ENCODE results near the gene UBE2J1.
A peak's percentile ranks its signal among the peaks of the same experiment; 100 is the strongest.

Gene UBE2J1

GRCh38 chr6:89323511-89323971 is 29.0 kb downstream of the UBE2J1 start:
- no peak overlapping the region for H3K4me2 ChIP-seq (ENCODE audit: low read length)
- H2BK120ac ChIP-seq (ENCODE audit: low read depth, low read length), result no peak overlapping the region
- no peak overlapping the region for H4K5ac ChIP-seq (ENCODE audit: low read length)
- no peaks in the 10 kb centered on the region for H3K4me1 ChIP-seq (ENCODE audit: control insufficient read depth, low read depth, low read length)
- no peak overlapping the region for H3K27ac ChIP-seq (ENCODE audit: low read depth, low read length)
- H4K8ac ChIP-seq (ENCODE audit: low read depth, low read length), result no peak overlapping the region
- no peaks in the 10 kb centered on the region for H3K27me3 ChIP-seq (ENCODE audit: insufficient read depth, low read length, poor library complexity)
- H3K4me3 ChIP-seq (ENCODE audit: low read length), result no peak overlapping the region
- no peak overlapping the region for H3K23ac ChIP-seq (ENCODE audit: low read length)
- no peak overlapping the region for H2BK15ac ChIP-seq (replicated peaks; ENCODE audit: low read depth)
- no peak for DNase-seq
- H2AK5ac ChIP-seq (ENCODE audit: low read length), result no peak overlapping the region
- H3K79me2 ChIP-seq (ENCODE audit: control insufficient read depth, insufficient read depth, low read length), result no peaks in the 10 kb centered on the region
- no peak overlapping the region for H3K18ac ChIP-seq (ENCODE audit: low read length)
- no peak overlapping the region for H3K4ac ChIP-seq (ENCODE audit: low read depth, low read length)
- WGBS (ENCODE audit: extremely low coverage, insufficient coverage, low lambda C conversion rate), result no CpG with 5 or more reads among the region's 3 CpGs
- no peak overlapping the region for H3K9ac ChIP-seq (ENCODE audit: low read length)
- H2BK5ac ChIP-seq (ENCODE audit: low read length), result no peak overlapping the region
- H3K56ac ChIP-seq (ENCODE audit: low read length), result no peak overlapping the region
- no peaks in the 10 kb centered on the region for H3K36me3 ChIP-seq (ENCODE audit: control insufficient read depth, insufficient read depth, low read length)
- H3K79me1 ChIP-seq (ENCODE audit: low read length), result no peaks in the 10 kb centered on the region

- no peaks in the 10 kb centered on the region for H3K79me1 ChIP-seq (ENCODE audit: low read length)
- H4K8ac ChIP-seq (ENCODE audit: low read depth, low read length), result no peak overlapping the region
- no peak overlapping the region for H3K18ac ChIP-seq (ENCODE audit: low read length)
- no peak overlapping the region for H4K5ac ChIP-seq (ENCODE audit: low read length)
- H2BK120ac ChIP-seq (ENCODE audit: low read depth, low read length), result no peak overlapping the region
- H2AK5ac ChIP-seq (ENCODE audit: low read length), result no peak overlapping the region
- H2BK5ac ChIP-seq (ENCODE audit: low read length), result no peak overlapping the region
- H3K27me3 ChIP-seq (ENCODE audit: insufficient read depth, low read length, poor library complexity), result no peaks in the 10 kb centered on the region
- H3K56ac ChIP-seq (ENCODE audit: low read length), result no peak overlapping the region
- H3K4ac ChIP-seq (ENCODE audit: low read depth, low read length), result no peak overlapping the region
- no peak overlapping the region for H3K23ac ChIP-seq (ENCODE audit: low read length)
- no peak overlapping the region for H2BK15ac ChIP-seq (replicated peaks; ENCODE audit: low read depth)
- DNase-seq, result no peak
- no peaks in the 10 kb centered on the region for H3K4me1 ChIP-seq (ENCODE audit: control insufficient read depth, low read depth, low read length)
- no peak overlapping the region for H3K4me3 ChIP-seq (ENCODE audit: low read length)
- H3K4me2 ChIP-seq (ENCODE audit: low read length), result no peak overlapping the region
- no peaks in the 10 kb centered on the region for H3K36me3 ChIP-seq (ENCODE audit: control insufficient read depth, insufficient read depth, low read length)
- H3K27ac ChIP-seq (ENCODE audit: low read depth, low read length), result no peak overlapping the region
- no peaks in the 10 kb centered on the region for H3K79me2 ChIP-seq (ENCODE audit: control insufficient read depth, insufficient read depth, low read length)
- no CpG with 5 or more reads among the region's 9 CpGs for WGBS (ENCODE audit: extremely low coverage, insufficient coverage, low lambda C conversion rate)
- no peak overlapping the region for H3K9ac ChIP-seq (ENCODE audit: low read length)
Observed at GRCh38 chr6:89321131-89321970, 31.2 kb downstream of the UBE2J1 start.

- no peaks in the 10 kb centered on the region for H3K4me1 ChIP-seq (ENCODE audit: control insufficient read depth, low read depth, low read length)
- no peak overlapping the region for H2BK120ac ChIP-seq (ENCODE audit: low read depth, low read length)
Observed at GRCh38 chr6:89320012-89320559, 32.4 kb downstream of the UBE2J1 start.

DNA sequence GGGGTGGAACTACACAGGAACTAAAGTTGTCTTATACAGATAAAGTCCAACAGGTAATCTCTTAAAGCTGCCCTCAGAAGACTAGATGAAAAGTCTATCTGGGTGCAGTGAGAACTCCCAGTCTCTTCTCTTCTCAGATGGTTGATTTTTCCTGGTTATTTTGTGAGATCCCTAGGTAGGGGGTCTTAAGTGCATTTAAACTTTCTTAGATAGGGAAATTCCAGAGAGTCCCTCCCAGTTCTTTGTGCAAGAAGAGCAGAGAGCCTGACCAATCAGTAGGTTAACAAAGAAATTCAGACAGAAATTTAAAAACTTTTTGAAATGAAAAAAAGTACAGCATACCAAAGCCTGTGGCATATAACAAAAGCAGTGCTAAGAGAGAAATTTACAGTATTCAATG is 35.5 kb downstream of the UBE2J1 start:
- Histone ChIP-seq H4K8ac (ENCODE audit: low read depth, low read length) (no peak overlapping the region), H3K27ac (ENCODE audit: low read depth, low read length) (no peak overlapping the region), H2AK5ac (ENCODE audit: low read length) (no peak overlapping the region), H3K79me1 (ENCODE audit: low read length) (no peaks in the 10 kb centered on the region), H3K4ac (ENCODE audit: low read depth, low read length) (no peak overlapping the region), H4K5ac (ENCODE audit: low read length) (no peak overlapping the region), H3K27me3 (ENCODE audit: insufficient read depth, low read length, poor library complexity) (no peaks in the 10 kb centered on the region), H3K23ac (ENCODE audit: low read length) (no peak overlapping the region), H3K4me1 (ENCODE audit: control insufficient read depth, low read depth, low read length) (no peaks in the 10 kb centered on the region), H2BK5ac (ENCODE audit: low read length) (no peak overlapping the region), H2BK15ac (replicated peaks; ENCODE audit: low read depth) (no peak overlapping the region), H3K4me2 (ENCODE audit: low read length) (no peak overlapping the region), H2BK120ac (ENCODE audit: low read depth, low read length) (no peak overlapping the region), H3K9ac (ENCODE audit: low read length) (no peak overlapping the region), H3K79me2 (ENCODE audit: control insufficient read depth, insufficient read depth, low read length) (no peaks in the 10 kb centered on the region), H3K36me3 (ENCODE audit: control insufficient read depth, insufficient read depth, low read length) (no peaks in the 10 kb centered on the region), H3K4me3 (ENCODE audit: low read length) (no peak overlapping the region), H3K18ac (ENCODE audit: low read length) (no peak overlapping the region), H3K56ac (ENCODE audit: low read length) (no peak overlapping the region)
- DNase-seq, result peak; percentile 36

More at GRCh38 chr6:89320012-89320559, 32.4 kb downstream of the UBE2J1 start:
- Histone ChIP-seq H3K18ac (ENCODE audit: low read length) (no peak overlapping the region), H3K4me2 (ENCODE audit: low read length) (no peak overlapping the region), H2AK5ac (ENCODE audit: low read length) (no peak overlapping the region), H3K36me3 (ENCODE audit: control insufficient read depth, insufficient read depth, low read length) (no peaks in the 10 kb centered on the region), H3K27me3 (ENCODE audit: insufficient read depth, low read length, poor library complexity) (no peaks in the 10 kb centered on the region), H3K23ac (ENCODE audit: low read length) (no peak overlapping the region), H3K79me2 (ENCODE audit: control insufficient read depth, insufficient read depth, low read length) (no peaks in the 10 kb centered on the region), H3K9ac (ENCODE audit: low read length) (no peak overlapping the region), H2BK15ac (replicated peaks; ENCODE audit: low read depth) (no peak overlapping the region), H3K4ac (ENCODE audit: low read depth, low read length) (no peak overlapping the region), H3K56ac (ENCODE audit: low read length) (no peak overlapping the region), H4K8ac (ENCODE audit: low read depth, low read length) (no peak overlapping the region), H3K79me1 (ENCODE audit: low read length) (no peaks in the 10 kb centered on the region), H3K4me3 (ENCODE audit: low read length) (no peak overlapping the region), H2BK5ac (ENCODE audit: low read length) (no peak overlapping the region), H3K27ac (ENCODE audit: low read depth, low read length) (no peak overlapping the region), H4K5ac (ENCODE audit: low read length) (no peak overlapping the region)
- no peak for DNase-seq
- WGBS (ENCODE audit: extremely low coverage, insufficient coverage, low lambda C conversion rate), result no CpG with 5 or more reads among the region's 6 CpGs

- no peak within 1 kb of the TSS for H3K9ac ChIP-seq (ENCODE audit: low read length)
- no peak within 1 kb of the TSS for H3K18ac ChIP-seq (ENCODE audit: low read length)
- H3K4ac ChIP-seq (ENCODE audit: low read depth, low read length), result no peak within 1 kb of the TSS
- no CpG with 5 or more reads among the region's 6 CpGs for WGBS (ENCODE audit: extremely low coverage, insufficient coverage, low lambda C conversion rate)
- H3K27ac ChIP-seq (ENCODE audit: low read depth, low read length), result no peak within 1 kb of the TSS
- H4K5ac ChIP-seq (ENCODE audit: low read length), result no peak within 1 kb of the TSS
- H3K4me3 ChIP-seq (ENCODE audit: low read length), result no peak within 1 kb of the TSS
- no peaks in the 10 kb centered on the region for H3K79me2 ChIP-seq (ENCODE audit: control insufficient read depth, insufficient read depth, low read length)
- H2BK15ac ChIP-seq (replicated peaks; ENCODE audit: low read depth), result no peak within 1 kb of the TSS
- H3K56ac ChIP-seq (ENCODE audit: low read length), result no peak within 1 kb of the TSS
- no peak within 1 kb of the TSS for H2AK5ac ChIP-seq (ENCODE audit: low read length)
- no peak within 1 kb of the TSS for H3K23ac ChIP-seq (ENCODE audit: low read length)
- H2BK120ac ChIP-seq (ENCODE audit: low read depth, low read length), result no peak within 1 kb of the TSS
- no peaks in the 10 kb centered on the region for H3K36me3 ChIP-seq (ENCODE audit: control insufficient read depth, insufficient read depth, low read length)
- no peaks in the 10 kb centered on the region for H3K27me3 ChIP-seq (ENCODE audit: insufficient read depth, low read length, poor library complexity)
- H3K4me2 ChIP-seq (ENCODE audit: low read length), result no peak within 1 kb of the TSS
- no peak within 1 kb of the TSS for H2BK5ac ChIP-seq (ENCODE audit: low read length)
- H4K8ac ChIP-seq (ENCODE audit: low read depth, low read length), result no peak within 1 kb of the TSS
- no peaks in the 10 kb centered on the region for H3K4me1 ChIP-seq (ENCODE audit: control insufficient read depth, low read depth, low read length)
- no peak for DNase-seq
- no peaks in the 10 kb centered on the region for H3K79me1 ChIP-seq (ENCODE audit: low read length)
Observed at GRCh38 chr6:89315249-89315885, 37.2 kb downstream of the UBE2J1 start, which contains the start of gene GABRR2. TSS of gene GABRR2 (minus strand) at chr6:89315299. CDS start at chr6:89315165, 134 bp downstream.
